HEK293 (cell line): Measurements from ENCODE around the gene MAP3K12.

Experiments used
- CTCF ChIA-PET: fragments of 350-600 bp; formaldehyde crosslinking; extraction: SDS; loops from one replicate; lab custom pipeline; 2021; ENCODE audit warnings: antibody characterized with exemption; lab: Yijun Ruan, JAX
- POLR2A ChIA-PET: fragments of 300-600 bp; formaldehyde crosslinking; extraction: SDS; loops from one replicate; lab custom pipeline; 2020; ENCODE audit warnings: antibody characterized with exemption, inconsistent platforms; lab: Yijun Ruan, JAX
- H3K27ac ChIP-seq: fragments of 200-500 bp; sonication (Bioruptor generic); 2 replicates; pipeline ENCODE4 v1.5.1; 2014; ENCODE audit warnings: low read depth, low read length, control low read depth, inconsistent platforms; ENCODE audit errors: extremely low read depth
- H3K36me3 ChIP-seq, 2 experiments: fragments of 200-500 bp in 1 of 2; sonication (Bioruptor generic) in 1 of 2; 1 replicate in 1 of 2; 2 replicates in 1 of 2; pipeline ENCODE4 v1.5.1; 2014 to 2017; ENCODE audit warnings: inconsistent platforms in 2 of 2, low read length in 2 of 2; ENCODE audit not compliant: control insufficient read depth in 2 of 2, insufficient read depth in 1 of 2
- H3K4me1 ChIP-seq: fragments of 200-500 bp; sonication (Bioruptor generic); 2 replicates; pipeline ENCODE4 v1.5.1; 2014; ENCODE audit warnings: mild to moderate bottlenecking, low read length, inconsistent platforms; ENCODE audit not compliant: control insufficient read depth, insufficient read depth
- H3K4me3 ChIP-seq: 2 replicates; pipeline ENCODE4 v1.5.1; 2011; ENCODE audit warnings: low read depth, mild to moderate bottlenecking, control low read depth, low read length, moderate library complexity
- H3K9me3 ChIP-seq: fragments of 200-500 bp; sonication (Bioruptor generic); 2 replicates; pipeline ENCODE4 v1.5.1; 2014; ENCODE audit warnings: low read depth, low read length, inconsistent platforms; ENCODE audit not compliant: control insufficient read depth, insufficient read depth
- GLIS2 ChIP-seq: fragments of 450-650 bp; formaldehyde crosslinking; IDR thresholded peaks from 2 replicates; pipeline ENCODE4 v1.5.1; 2016; ENCODE audit warnings: missing biosample characterization, missing genetic modification characterization
- PATZ1 ChIP-seq: fragments of 450-650 bp; formaldehyde crosslinking; IDR thresholded peaks from 2 replicates; pipeline ENCODE4 v1.5.1; 2016; ENCODE audit warnings: missing biosample characterization, missing genetic modification characterization
- SCRT2 ChIP-seq: fragments of 450-650 bp; formaldehyde crosslinking; IDR thresholded peaks from 2 replicates; pipeline ENCODE4 v1.5.1; 2016; ENCODE audit warnings: missing biosample characterization, missing genetic modification characterization
- ZBTB48 ChIP-seq: fragments of 450-650 bp; formaldehyde crosslinking; IDR thresholded peaks from 2 replicates; pipeline ENCODE4 v1.5.1; 2016; ENCODE audit warnings: missing biosample characterization, missing genetic modification characterization
- ZNF221 ChIP-seq: fragments of 450-650 bp; formaldehyde crosslinking; IDR thresholded peaks from 2 replicates; pipeline ENCODE4 v1.5.1; 2017; ENCODE audit warnings: missing biosample characterization, missing genetic modification characterization, borderline replicate concordance
- ZNF335 ChIP-seq: fragments of 450-650 bp; formaldehyde crosslinking; conservative IDR thresholded peaks from 2 replicates; pipeline ENCODE4 v1.5.1; 2016; ENCODE audit warnings: missing biosample characterization, missing genetic modification characterization
- ZNF37A ChIP-seq: fragments of 450-650 bp; IDR thresholded peaks from 2 replicates; pipeline ENCODE4 v1.5.1; 2018; ENCODE audit warnings: missing biosample characterization, missing genetic modification characterization
- ZNF473 ChIP-seq: fragments of 450-650 bp; formaldehyde crosslinking; IDR thresholded peaks from 2 replicates; pipeline ENCODE4 v1.5.1; 2017; ENCODE audit warnings: missing biosample characterization, missing genetic modification characterization
- ZNF571 ChIP-seq: fragments of 450-650 bp; formaldehyde crosslinking; IDR thresholded peaks from 2 replicates; pipeline ENCODE4 v1.5.0; 2017; ENCODE audit warnings: missing biosample characterization, missing genetic modification characterization
- ZNF600 ChIP-seq: fragments of 450-650 bp; formaldehyde crosslinking; IDR thresholded peaks from 2 replicates; pipeline ENCODE4 v1.5.1; 2016; ENCODE audit warnings: missing biosample characterization, missing genetic modification characterization
- ZNF623 ChIP-seq: fragments of 450-650 bp; formaldehyde crosslinking; IDR thresholded peaks from 2 replicates; pipeline ENCODE4 v1.5.1; 2016; ENCODE audit warnings: missing biosample characterization, missing genetic modification characterization
- ZNF626 ChIP-seq: fragments of 450-650 bp; sonication (Bioruptor Pico); formaldehyde crosslinking; IDR thresholded peaks from 2 replicates; pipeline ENCODE4 v1.5.1; 2018; ENCODE audit warnings: missing biosample characterization, missing genetic modification characterization, inconsistent platforms
- ZNF670 ChIP-seq: fragments of 450-650 bp; formaldehyde crosslinking; IDR thresholded peaks from 2 replicates; pipeline ENCODE4 v1.5.1; 2016; ENCODE audit warnings: missing biosample characterization, missing genetic modification characterization, low read depth
- ZNF843 ChIP-seq: fragments of 450-650 bp; formaldehyde crosslinking; IDR thresholded peaks from 2 replicates; pipeline ENCODE4 v1.5.1; 2016; ENCODE audit warnings: missing biosample characterization, missing genetic modification characterization
- ZSCAN18 ChIP-seq: fragments of 450-650 bp; formaldehyde crosslinking; IDR thresholded peaks from 2 replicates; pipeline ENCODE4 v1.5.1; 2016; ENCODE audit warnings: missing biosample characterization, missing genetic modification characterization
- TF ChIP-seq, protein P1 (sequence below): fragments of 450-650 bp; formaldehyde crosslinking; IDR thresholded peaks from 2 replicates; pipeline ENCODE4 v1.5.1; 2016; ENCODE audit warnings: missing biosample characterization, missing genetic modification characterization

Gene MAP3K12

GRCh38 chr12:53486736-53487487 is 12.3 kb downstream of the MAP3K12 start:
- ChIA-PET CTCF (no interaction called here), POLR2A (interaction anchor here (1.3 kb wide), 1 partner anchor 14 kb away, joined by 4 read pairs; the partner anchor contains the start of gene TARBP2)
- TF ChIP-seq ZNF623 (tag by site-specific recombination) (no peak), ZNF221 (no peak), ZNF37A (tag by site-specific recombination) (no peak), SCRT2 (tag by site-specific recombination) (no peak), GLIS2 (peak; percentile 41; the same call in 1 of the 2 replicates), PATZ1 (tag by site-specific recombination) (0 out of 2 replicates have a peak, but pooled peaks have one; percentile 9), ZNF571 (tag by site-specific recombination) (no peak), ZSCAN18 (no peak), ZNF600 (tag by site-specific recombination) (0 out of 2 replicates have a peak, but pooled peaks have one; percentile 22), ZNF670 (tag by site-specific recombination) (no peak), ZBTB48 (tag by site-specific recombination) (0 out of 2 replicates have a peak, but pooled peaks have one; percentile 22), ZNF626 (tag by site-specific recombination) (no peak), ZNF843 (tag by site-specific recombination) (no peak), ZNF335 (tag by site-specific recombination) (no peak)
- TF ChIP-seq, protein P1, sequence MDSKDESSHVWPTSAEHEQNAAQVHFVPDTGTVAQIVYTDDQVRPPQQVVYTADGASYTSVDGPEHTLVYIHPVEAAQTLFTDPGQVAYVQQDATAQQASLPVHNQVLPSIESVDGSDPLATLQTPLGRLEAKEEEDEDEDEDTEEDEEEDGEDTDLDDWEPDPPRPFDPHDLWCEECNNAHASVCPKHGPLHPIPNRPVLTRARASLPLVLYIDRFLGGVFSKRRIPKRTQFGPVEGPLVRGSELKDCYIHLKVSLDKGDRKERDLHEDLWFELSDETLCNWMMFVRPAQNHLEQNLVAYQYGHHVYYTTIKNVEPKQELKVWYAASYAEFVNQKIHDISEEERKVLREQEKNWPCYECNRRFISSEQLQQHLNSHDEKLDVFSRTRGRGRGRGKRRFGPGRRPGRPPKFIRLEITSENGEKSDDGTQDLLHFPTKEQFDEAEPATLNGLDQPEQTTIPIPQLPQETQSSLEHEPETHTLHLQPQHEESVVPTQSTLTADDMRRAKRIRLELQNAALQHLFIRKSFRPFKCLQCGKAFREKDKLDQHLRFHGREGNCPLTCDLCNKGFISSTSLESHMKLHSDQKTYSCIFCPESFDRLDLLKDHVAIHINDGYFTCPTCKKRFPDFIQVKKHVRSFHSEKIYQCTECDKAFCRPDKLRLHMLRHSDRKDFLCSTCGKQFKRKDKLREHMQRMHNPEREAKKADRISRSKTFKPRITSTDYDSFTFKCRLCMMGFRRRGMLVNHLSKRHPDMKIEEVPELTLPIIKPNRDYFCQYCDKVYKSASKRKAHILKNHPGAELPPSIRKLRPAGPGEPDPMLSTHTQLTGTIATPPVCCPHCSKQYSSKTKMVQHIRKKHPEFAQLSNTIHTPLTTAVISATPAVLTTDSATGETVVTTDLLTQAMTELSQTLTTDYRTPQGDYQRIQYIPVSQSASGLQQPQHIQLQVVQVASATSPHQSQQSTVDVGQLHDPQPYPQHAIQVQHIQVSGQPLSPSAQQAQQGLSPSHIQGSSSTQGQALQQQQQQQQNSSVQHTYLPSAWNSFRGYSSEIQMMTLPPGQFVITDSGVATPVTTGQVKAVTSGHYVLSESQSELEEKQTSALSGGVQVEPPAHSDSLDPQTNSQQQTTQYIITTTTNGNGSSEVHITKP, result peak; percentile 30
- Histone ChIP-seq H3K36me3 (peaks cover 3 to 60% of the 10 kb centered on the region in 2 experiments; a peak in 2 of 3 replicates), H3K4me3 (no peak overlapping the region), H3K9me3 (no peaks in the 10 kb centered on the region), H3K4me1 (no peaks in the 10 kb centered on the region), H3K27ac (0 out of 2 replicates have a peak overlapping the region, but pooled peaks have one; percentile 10)

DNA sequence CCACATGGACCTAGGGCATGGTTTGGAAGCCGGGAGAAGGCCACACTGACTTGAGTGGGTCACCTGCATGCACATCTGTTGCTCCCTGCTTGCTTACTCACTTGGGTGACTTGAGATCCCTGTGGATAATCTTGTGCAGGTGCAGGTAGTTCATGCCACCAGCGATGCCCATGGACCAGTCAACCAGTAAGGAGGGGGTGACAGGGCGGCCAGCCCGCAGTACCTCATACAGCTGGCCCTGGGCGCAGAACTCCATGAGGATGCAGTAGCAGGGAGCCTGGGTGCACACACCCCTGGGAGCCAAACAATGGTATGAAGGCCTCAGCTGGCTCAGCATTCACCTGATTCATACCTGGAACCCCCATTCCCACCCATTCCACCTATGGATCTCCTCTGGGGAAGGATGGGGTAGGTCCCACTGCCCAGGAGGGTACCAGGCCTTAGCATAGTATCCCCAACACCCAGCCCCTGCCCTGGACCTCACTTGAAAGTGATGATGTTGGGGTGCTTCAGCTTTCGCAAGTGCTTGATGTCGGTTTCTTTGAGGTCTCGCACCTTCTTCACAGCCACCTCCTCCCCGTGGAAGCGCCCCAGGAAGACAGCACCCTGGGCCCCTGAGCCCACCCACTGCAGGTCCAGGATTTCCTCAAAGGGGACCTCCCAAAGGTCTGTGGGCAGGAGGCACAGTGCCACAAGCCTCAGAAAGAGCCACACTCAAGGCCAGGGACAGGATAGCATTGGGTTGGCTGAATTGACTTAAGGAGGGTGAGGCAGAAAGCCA is 13.1 kb downstream of the MAP3K12 start:
- POLR2A ChIA-PET, result interaction anchor here (1.3 kb wide), 1 partner anchor 15 kb away, joined by 4 read pairs; the partner anchor contains the start of gene TARBP2
- Histone ChIP-seq H3K4me1 (no peaks in the 10 kb centered on the region), H3K27ac (0 out of 2 replicates have a peak overlapping the region, but pooled peaks have one; percentile 10), H3K4me3 (no peak overlapping the region), H3K9me3 (no peaks in the 10 kb centered on the region), H3K36me3 (peaks cover 8 to 67% of the 10 kb centered on the region in 2 experiments; a peak in 2 of 3 replicates)
- TF ChIP-seq, protein P1, result peak; percentile 59
- TF ChIP-seq ZNF473 (tag by site-specific recombination) (no peak), ZSCAN18 (no peak), SCRT2 (tag by site-specific recombination) (peak; percentile 57)
- CTCF ChIA-PET, result interaction anchor here (1.0 kb wide), 1 partner anchor 260 kb away, joined by 5 read pairs; no protein-coding TSS in a partner anchor
